Ishikawa (cell line): ENCODE data around the gene EIF6.

Source experiments
- CEBPB ChIP-seq: IDR thresholded peaks from 2 replicates; pipeline ENCODE4 v1.6.1; 2012
- CREB1 ChIP-seq: IDR thresholded peaks from 2 replicates; pipeline ENCODE4 v1.6.1; 2012; ENCODE audit warnings: low read depth
- EGR1 ChIP-seq: IDR thresholded peaks from 2 replicates; pipeline ENCODE4 v1.6.1; 2012
- EP300 ChIP-seq: IDR thresholded peaks from 2 replicates; pipeline ENCODE4 v1.6.1; 2012; ENCODE audit warnings: borderline replicate concordance
- FOXM1 ChIP-seq: IDR thresholded peaks from 2 replicates; pipeline ENCODE4 v1.6.1; 2012; ENCODE audit warnings: low read depth, borderline replicate concordance
- MAX ChIP-seq: IDR thresholded peaks from 2 replicates; pipeline ENCODE4 v1.6.1; 2012
- NFIC ChIP-seq: IDR thresholded peaks from 2 replicates; pipeline ENCODE4 v1.6.1; 2012
- RAD21 ChIP-seq: IDR thresholded peaks from 2 replicates; pipeline ENCODE4 v1.6.1; 2012; ENCODE audit warnings: low read depth
- TAF1 ChIP-seq: IDR thresholded peaks from 2 replicates; pipeline ENCODE4 v1.6.1; 2012; ENCODE audit warnings: low read depth, mild to moderate bottlenecking
- TCF12 ChIP-seq: IDR thresholded peaks from 2 replicates; pipeline ENCODE4 v1.6.1; 2012; ENCODE audit warnings: low read depth
- TEAD4 ChIP-seq: IDR thresholded peaks from 2 replicates; pipeline ENCODE4 v1.6.1; 2012
- USF1 ChIP-seq: IDR thresholded peaks from 2 replicates; pipeline ENCODE4 v1.6.1; 2012
- YY1 ChIP-seq: IDR thresholded peaks from 2 replicates; pipeline ENCODE4 v1.6.1; 2012; ENCODE audit warnings: low read depth
- ZBTB7A ChIP-seq: IDR thresholded peaks from 2 replicates; pipeline ENCODE4 v1.6.1; 2012; ENCODE audit warnings: low read depth
- TF ChIP-seq, protein P1 (sequence below): IDR thresholded peaks from 2 replicates; pipeline ENCODE4 v1.6.1; 2012; ENCODE audit warnings: low read depth, mild to moderate bottlenecking

Gene EIF6

DNA sequence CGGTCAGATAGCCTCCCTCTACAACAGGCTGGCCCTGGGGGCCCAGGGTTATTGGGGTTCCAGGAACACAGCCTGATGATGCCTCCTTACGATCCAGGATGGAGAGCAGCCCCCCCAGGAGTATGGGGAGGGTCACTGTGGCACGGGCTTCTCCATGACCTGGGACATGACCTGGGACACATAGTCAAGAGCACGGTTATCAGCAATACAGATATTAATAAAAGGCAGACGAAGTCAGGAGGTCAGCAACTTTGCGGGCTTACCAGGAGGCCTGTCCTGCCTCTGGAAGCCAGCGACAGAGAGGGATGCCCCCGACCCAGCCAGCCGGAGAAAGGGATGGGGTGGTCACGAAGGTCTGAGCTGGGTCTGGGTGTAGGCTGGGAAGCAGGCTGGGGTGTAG is 7.4 kb downstream of the EIF6 start:
- no peak for TF ChIP-seq CREB1
- TF ChIP-seq MAX = no peak
- no peak for TF ChIP-seq EP300
- TF ChIP-seq USF1 = no peak
- TF ChIP-seq FOXM1 = no peak
- TF ChIP-seq TAF1 = no peak
- no peak for TF ChIP-seq TEAD4
- TF ChIP-seq YY1 = no peak

- TF ChIP-seq EP300 = no peak
- no peak for TF ChIP-seq TCF12
- no peak for TF ChIP-seq TEAD4
- no peak for TF ChIP-seq CREB1
- TF ChIP-seq RAD21 = no peak
- TF ChIP-seq TAF1 = no peak
- no peak for TF ChIP-seq EGR1
- TF ChIP-seq USF1 = no peak
- no peak for TF ChIP-seq FOXM1
Measured at GRCh38 chr20:35276408-35276807, 8.2 kb downstream of the EIF6 start.

DNA sequence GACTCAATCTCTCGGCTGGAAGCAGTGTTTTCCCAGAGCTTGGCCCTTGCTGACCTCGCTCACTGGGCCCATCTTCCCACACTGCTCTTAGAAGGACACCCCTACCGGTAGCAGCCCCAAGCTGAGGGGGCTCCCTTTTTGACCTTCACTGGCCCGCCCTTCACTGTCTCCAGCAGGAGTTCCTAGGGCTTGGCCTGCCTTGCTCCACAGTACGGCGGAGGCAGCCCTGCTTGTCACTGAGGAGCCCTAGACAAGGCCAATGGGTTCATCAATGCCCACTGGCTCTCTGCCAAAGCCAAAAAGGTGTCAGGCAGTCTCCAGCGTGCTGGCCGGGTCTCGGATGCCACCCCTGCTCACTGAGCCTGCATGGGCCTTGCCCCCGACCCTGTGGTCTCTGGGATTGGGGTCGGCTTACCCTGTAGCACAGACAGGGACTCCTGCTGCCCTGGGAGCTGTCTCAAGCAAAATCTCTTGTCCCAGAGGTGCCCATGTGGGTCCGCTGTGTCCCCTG is 8.8 kb downstream of the EIF6 start:
- TF ChIP-seq EP300 (no peak), CREB1 (no peak), CEBPB (no peak), EGR1 (no peak), YY1 (no peak), TCF12 (no peak), TAF1 (no peak), ZBTB7A (no peak), MAX (no peak), TEAD4 (no peak), USF1 (no peak), RAD21 (no peak), FOXM1 (no peak), NFIC (no peak)
- TF ChIP-seq, protein P1, sequence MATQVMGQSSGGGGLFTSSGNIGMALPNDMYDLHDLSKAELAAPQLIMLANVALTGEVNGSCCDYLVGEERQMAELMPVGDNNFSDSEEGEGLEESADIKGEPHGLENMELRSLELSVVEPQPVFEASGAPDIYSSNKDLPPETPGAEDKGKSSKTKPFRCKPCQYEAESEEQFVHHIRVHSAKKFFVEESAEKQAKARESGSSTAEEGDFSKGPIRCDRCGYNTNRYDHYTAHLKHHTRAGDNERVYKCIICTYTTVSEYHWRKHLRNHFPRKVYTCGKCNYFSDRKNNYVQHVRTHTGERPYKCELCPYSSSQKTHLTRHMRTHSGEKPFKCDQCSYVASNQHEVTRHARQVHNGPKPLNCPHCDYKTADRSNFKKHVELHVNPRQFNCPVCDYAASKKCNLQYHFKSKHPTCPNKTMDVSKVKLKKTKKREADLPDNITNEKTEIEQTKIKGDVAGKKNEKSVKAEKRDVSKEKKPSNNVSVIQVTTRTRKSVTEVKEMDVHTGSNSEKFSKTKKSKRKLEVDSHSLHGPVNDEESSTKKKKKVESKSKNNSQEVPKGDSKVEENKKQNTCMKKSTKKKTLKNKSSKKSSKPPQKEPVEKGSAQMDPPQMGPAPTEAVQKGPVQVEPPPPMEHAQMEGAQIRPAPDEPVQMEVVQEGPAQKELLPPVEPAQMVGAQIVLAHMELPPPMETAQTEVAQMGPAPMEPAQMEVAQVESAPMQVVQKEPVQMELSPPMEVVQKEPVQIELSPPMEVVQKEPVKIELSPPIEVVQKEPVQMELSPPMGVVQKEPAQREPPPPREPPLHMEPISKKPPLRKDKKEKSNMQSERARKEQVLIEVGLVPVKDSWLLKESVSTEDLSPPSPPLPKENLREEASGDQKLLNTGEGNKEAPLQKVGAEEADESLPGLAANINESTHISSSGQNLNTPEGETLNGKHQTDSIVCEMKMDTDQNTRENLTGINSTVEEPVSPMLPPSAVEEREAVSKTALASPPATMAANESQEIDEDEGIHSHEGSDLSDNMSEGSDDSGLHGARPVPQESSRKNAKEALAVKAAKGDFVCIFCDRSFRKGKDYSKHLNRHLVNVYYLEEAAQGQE = no peak

DNA sequence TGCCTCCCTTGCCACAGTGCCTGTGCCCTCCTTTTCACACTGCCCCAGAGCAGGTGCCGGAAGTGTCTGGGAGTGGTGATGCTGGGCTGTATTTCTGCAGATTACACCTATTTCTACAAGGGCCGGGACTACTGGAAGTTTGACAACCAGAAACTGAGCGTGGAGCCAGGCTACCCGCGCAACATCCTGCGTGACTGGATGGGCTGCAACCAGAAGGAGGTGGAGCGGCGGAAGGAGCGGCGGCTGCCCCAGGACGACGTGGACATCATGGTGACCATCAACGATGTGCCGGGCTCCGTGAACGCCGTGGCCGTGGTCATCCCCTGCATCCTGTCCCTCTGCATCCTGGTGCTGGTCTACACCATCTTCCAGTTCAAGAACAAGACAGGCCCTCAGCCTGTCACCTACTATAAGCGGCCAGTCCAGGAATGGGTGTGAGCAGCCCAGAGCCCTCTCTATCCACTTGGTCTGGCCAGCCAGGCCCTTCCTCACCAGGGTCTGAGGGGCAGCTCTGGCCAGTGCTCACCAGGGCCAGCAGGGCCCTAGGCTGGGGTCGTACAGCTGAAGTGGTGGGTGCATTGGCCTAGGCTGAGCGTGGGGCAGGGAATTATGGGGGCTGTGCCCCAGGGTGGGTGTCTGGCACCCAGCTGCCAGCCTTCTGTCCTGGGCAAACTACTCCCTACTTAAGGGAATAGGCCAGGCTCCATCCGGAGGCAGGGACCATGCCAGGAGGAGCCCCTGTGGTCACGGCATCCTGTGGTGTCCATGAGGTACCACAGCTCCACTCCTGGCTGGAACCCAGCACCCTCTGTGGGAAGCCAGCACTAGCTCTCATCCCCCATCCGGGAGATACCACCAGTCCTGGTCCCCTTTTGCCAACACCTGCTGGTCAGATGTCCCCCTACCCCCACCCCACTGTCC is 10.1 kb downstream of the EIF6 start:
- no peak for TF ChIP-seq TAF1
- no peak for TF ChIP-seq CEBPB
- TF ChIP-seq USF1 = no peak
- TF ChIP-seq CREB1 = no peak
- TF ChIP-seq EP300 = no peak
- TF ChIP-seq RAD21 = no peak
- no peak for TF ChIP-seq YY1
- no peak for TF ChIP-seq EGR1
- no peak for TF ChIP-seq NFIC
- TF ChIP-seq ZBTB7A = no peak
- no peak for TF ChIP-seq MAX
- TF ChIP-seq, protein P1 = no peak
- TF ChIP-seq TEAD4 = no peak
- TF ChIP-seq FOXM1 = no peak
- no peak for TF ChIP-seq TCF12
